ENCODE results near the gene RAE1. TPM values are rescaled to one million over a fixed set of nuclear protein-coding genes. Genes with fewer than 3 reads are reported as not detected.

RAE1 gene
- total and polyA plus RNA-seq, 4 experiments from 2014 or later = 30.9 to 43.9 (median 32.8) TPM

DNA sequence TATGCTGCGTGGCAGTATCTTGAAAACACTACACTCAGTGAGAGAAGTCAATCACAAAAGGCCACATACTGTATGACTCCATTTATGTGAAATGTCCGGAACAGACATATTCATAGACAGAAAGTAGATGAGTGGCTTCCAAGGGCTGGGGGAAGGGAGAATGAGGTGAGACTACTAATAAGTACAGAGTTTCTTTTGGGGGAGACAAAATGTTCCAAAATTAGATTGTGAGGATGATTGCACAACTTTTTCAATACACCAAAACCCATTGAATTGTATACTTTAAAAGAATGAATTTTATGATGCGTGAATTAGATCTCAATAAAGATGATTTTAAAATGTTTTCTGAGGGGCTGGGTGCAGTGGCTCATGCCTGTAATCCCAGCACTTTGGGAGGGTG is 30.7 kb upstream of the RAE1 start:
- intact Hi-C loops (cut with micrococcal nuclease) = no loop called here
- Histone ChIP-seq H3K36me3 (ENCODE audit: insufficient read depth, low read length) (no peaks in the 10 kb centered on the region), H3K27ac (ENCODE audit: low read depth, low read length) (no peak overlapping the region), H3K4me1 (ENCODE audit: insufficient read depth, low read length) (no peaks in the 10 kb centered on the region), H3K9me3 (ENCODE audit: control insufficient read depth in 1 of 2, low read length in 2 of 2) (no peaks in the 10 kb centered on the region), H3K27me3 (ENCODE audit: insufficient read depth, low read length) (peaks cover 5% of the 10 kb centered on the region), H3K4me3 (ENCODE audit: low read length in 2 of 2) (no peak overlapping the region)
- CTCF ChIA-PET (ENCODE audit: partially characterized antibody) = no interaction called here
- DNase-seq = no peak
- H3K27ac Mint-ChIP-seq = no peak overlapping the region
- POLR2A ChIA-PET (ENCODE audit: partially characterized antibody) = no interaction called here
- no peak overlapping the region for H3K4me3 Mint-ChIP-seq
- peaks cover 0 to 9% (median 7%) of the 10 kb centered on the region in 8 donors for H3K9me3 Mint-ChIP-seq
- peaks cover 40 to 48% of the 10 kb centered on the region in 2 donors for H3K27me3 Mint-ChIP-seq
- no peaks in the 10 kb centered on the region for H3K4me1 Mint-ChIP-seq
- H3K36me3 Mint-ChIP-seq = no peaks in the 10 kb centered on the region

DNA sequence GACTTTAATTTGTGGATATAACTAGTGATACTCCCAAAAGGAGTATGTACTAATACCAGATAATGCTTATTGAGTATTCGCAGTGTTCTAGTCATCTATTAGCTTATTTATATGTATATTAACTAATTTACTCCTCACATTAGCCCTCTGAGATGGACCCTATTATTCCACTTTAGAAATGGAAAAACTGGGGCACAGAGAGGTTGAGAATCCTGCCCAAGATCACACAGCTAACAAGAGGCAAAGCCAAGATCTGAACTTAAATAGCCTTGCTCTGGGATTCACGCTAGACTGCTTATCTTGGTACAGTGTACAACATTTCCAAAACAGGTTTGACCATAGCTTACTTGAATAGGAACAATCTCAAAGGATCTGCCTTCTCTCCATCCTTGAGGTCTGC is 29.9 kb upstream of the RAE1 start:
- Mint-ChIP-seq H3K4me1 (no peaks in the 10 kb centered on the region), H3K4me3 (no peak overlapping the region), H3K27me3 (peaks cover 40 to 45% of the 10 kb centered on the region in 2 donors), H3K36me3 (no peaks in the 10 kb centered on the region), H3K9me3 (peaks cover 0 to 9% (median 7%) of the 10 kb centered on the region in 8 donors), H3K27ac (no peak overlapping the region)
- POLR2A ChIA-PET (ENCODE audit: partially characterized antibody) = no interaction called here
- no peaks in the 10 kb centered on the region for H3K9me3 ChIP-seq (ENCODE audit: control insufficient read depth in 1 of 2, low read length in 2 of 2)
- H3K4me3 ChIP-seq (ENCODE audit: low read length in 2 of 2) = no peak overlapping the region
- H3K27me3 ChIP-seq (ENCODE audit: insufficient read depth, low read length) = peaks cover 5% of the 10 kb centered on the region
- CTCF ChIA-PET (ENCODE audit: partially characterized antibody) = no interaction called here
- H3K27ac ChIP-seq (ENCODE audit: low read depth, low read length) = no peak overlapping the region
- no peak for DNase-seq
- H3K36me3 ChIP-seq (ENCODE audit: insufficient read depth, low read length) = no peaks in the 10 kb centered on the region
- H3K4me1 ChIP-seq (ENCODE audit: insufficient read depth, low read length) = no peaks in the 10 kb centered on the region
- intact Hi-C loops (cut with micrococcal nuclease) = no loop called here

DNA sequence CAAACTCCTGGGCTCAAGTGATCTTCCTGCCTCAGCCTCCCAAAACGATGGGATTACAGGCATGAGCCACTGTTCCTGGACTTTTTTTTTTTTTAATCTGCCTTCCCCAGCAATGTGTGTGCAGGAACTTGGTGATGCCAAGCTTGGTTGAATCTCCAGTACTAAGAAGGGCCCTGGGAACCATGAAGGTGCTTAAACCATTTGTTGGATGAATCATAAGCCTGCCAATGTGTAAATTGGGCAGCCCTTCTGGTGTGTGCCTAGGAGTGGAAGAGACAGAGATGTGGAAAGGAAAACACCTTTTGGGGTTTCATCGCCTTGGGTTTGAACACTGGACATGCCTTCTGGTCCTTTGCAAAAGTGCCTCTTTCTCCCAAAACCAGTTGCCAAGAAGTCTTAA is 28.6 kb upstream of the RAE1 start:
- H3K27ac ChIP-seq (ENCODE audit: low read depth, low read length) = no peak overlapping the region
- CTCF ChIA-PET (ENCODE audit: partially characterized antibody) = no interaction called here
- no peak overlapping the region for H3K4me3 ChIP-seq (ENCODE audit: low read length in 2 of 2)
- Mint-ChIP-seq H3K27me3 (peaks cover 43 to 50% of the 10 kb centered on the region in 2 donors), H3K36me3 (no peaks in the 10 kb centered on the region), H3K4me1 (no peaks in the 10 kb centered on the region), H3K9me3 (peaks cover 0 to 9% (median 7%) of the 10 kb centered on the region in 8 donors), H3K27ac (no peak overlapping the region), H3K4me3 (no peak overlapping the region)
- POLR2A ChIA-PET (ENCODE audit: partially characterized antibody) = no interaction called here
- H3K36me3 ChIP-seq (ENCODE audit: insufficient read depth, low read length) = no peaks in the 10 kb centered on the region
- no peaks in the 10 kb centered on the region for H3K9me3 ChIP-seq (ENCODE audit: control insufficient read depth in 1 of 2, low read length in 2 of 2)
- no peak for DNase-seq
- no peaks in the 10 kb centered on the region for H3K4me1 ChIP-seq (ENCODE audit: insufficient read depth, low read length)
- peaks cover 5% of the 10 kb centered on the region for H3K27me3 ChIP-seq (ENCODE audit: insufficient read depth, low read length)
- intact Hi-C loops (cut with micrococcal nuclease) = no loop called here

DNA sequence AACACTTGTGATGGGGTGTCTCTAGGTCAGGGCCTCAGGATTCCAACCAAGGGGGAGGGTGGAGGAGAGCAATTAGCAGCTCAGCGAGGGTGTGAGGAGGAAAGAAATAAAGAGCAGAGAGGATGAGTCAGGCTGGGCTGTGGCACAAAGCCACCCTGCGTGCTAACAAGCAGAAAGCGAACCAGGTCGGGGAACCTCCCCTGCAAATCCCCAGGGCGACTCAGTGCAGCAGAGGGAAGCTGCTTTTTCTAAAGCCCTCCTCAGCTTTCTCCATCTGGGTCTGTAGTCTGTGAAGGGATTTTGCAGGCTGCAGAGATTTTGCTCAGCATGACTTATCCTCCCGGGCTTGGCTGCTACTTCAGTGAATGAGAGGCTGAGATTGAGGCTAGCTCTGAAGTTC is 28.0 kb upstream of the RAE1 start:
- Histone ChIP-seq H3K27me3 (ENCODE audit: insufficient read depth, low read length) (peaks cover 5% of the 10 kb centered on the region), H3K36me3 (ENCODE audit: insufficient read depth, low read length) (no peaks in the 10 kb centered on the region), H3K4me1 (ENCODE audit: insufficient read depth, low read length) (no peaks in the 10 kb centered on the region), H3K9me3 (ENCODE audit: control insufficient read depth in 1 of 2, low read length in 2 of 2) (no peaks in the 10 kb centered on the region), H3K27ac (ENCODE audit: low read depth, low read length) (no peak overlapping the region), H3K4me3 (ENCODE audit: low read length in 2 of 2) (no peak overlapping the region)
- Mint-ChIP-seq H3K36me3 (no peaks in the 10 kb centered on the region), H3K9me3 (peaks cover 0 to 9% (median 7%) of the 10 kb centered on the region in 8 donors), H3K4me1 (no peaks in the 10 kb centered on the region), H3K4me3 (no peak overlapping the region), H3K27me3 (peaks cover 42 to 49% of the 10 kb centered on the region in 2 donors), H3K27ac (peak overlapping the region in 1 of 7 donors; percentile 65)
- ChIA-PET CTCF (ENCODE audit: partially characterized antibody) (no interaction called here), POLR2A (ENCODE audit: partially characterized antibody) (no interaction called here)
- intact Hi-C loops (cut with micrococcal nuclease) = no loop called here
- no peak for DNase-seq

DNA sequence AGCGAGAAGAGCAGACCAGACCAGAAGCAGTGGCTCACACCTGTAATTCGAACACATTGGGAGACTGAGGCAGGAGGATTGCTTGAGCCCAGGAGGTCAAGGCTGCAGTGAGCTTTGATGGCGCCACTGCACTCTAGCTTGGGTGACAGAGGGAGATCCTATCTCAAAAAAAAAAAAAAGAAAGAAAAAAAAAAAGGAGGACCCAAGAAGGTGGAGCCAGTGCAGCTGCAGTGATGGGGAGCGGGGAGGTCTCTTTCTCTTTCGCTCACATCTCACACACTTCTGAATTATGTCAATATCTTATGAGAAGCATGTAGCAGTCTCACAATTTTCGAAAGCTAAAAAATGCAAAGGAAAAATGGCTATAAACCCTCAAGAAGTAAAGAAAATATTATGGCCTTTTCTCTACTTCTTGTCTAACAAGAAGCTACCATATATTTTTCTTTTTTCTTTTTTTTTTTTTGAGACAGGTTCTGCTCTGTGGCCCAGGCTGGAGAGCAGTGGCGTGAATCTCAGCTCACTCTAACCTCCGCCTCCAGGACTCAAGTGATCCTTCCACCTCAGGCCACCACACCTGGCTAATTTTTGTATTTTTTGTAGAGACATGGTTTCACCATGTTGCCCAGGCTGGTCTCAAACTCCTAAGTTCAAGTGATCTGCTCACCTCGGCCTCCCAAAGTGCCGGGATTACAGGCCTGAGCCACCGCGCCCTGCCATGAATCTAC is 25.3 kb upstream of the RAE1 start:
- no peaks in the 10 kb centered on the region for H3K9me3 ChIP-seq (ENCODE audit: control insufficient read depth in 1 of 2, low read length in 2 of 2)
- H3K4me3 ChIP-seq (ENCODE audit: low read length in 2 of 2) = no peak overlapping the region
- ChIA-PET POLR2A (ENCODE audit: partially characterized antibody) (no interaction called here), CTCF (ENCODE audit: partially characterized antibody) (no interaction called here)
- no peak overlapping the region for H3K27ac ChIP-seq (ENCODE audit: low read depth, low read length)
- no peak for DNase-seq
- peaks cover 5% of the 10 kb centered on the region for H3K27me3 ChIP-seq (ENCODE audit: insufficient read depth, low read length)
- Mint-ChIP-seq H3K36me3 (no peaks in the 10 kb centered on the region), H3K27me3 (peaks cover 30 to 40% of the 10 kb centered on the region in 2 donors), H3K4me1 (no peaks in the 10 kb centered on the region), H3K27ac (no peak overlapping the region), H3K4me3 (no peak overlapping the region), H3K9me3 (peaks cover 0 to 9% (median 7%) of the 10 kb centered on the region in 8 donors)
- intact Hi-C loops (cut with micrococcal nuclease) = no loop called here
- H3K4me1 ChIP-seq (ENCODE audit: insufficient read depth, low read length) = no peaks in the 10 kb centered on the region
- no peaks in the 10 kb centered on the region for H3K36me3 ChIP-seq (ENCODE audit: insufficient read depth, low read length)

DNA sequence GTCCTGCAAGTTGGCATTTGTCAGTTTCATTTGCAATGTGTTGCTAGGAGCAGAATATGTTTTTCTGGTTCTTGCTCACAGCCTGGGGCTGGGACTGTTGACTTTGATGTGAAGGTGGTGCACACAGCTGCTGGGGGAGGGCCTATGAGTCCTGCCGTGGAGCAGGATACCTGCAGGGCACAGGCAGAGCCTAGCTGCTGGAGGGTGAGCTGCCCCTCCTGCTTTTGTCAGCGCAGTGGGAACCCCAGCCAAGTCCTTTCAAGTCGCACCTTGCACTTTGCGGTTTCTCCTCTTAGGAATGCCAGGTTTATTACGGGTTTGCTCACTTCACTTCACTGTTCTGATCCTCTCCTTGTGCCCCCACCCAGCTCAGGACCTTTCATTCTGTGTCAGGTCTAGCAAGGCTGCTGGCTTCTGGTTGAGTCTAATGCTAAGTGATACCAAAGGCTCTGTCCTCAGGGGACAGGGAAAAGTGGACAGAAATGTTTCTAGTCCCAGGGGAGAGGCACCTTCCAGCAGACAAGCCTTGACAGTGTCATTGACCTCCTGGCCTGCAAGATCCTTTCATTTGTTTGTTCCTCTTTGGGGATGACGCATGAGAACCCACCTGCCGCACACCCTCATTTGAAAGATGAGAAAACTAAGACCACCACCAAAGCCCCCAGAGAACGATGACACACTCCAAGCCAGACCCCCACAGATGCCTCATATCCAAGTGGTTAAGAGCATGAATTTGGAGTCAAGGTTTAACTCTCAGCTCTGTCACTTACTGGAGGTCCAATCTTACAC is 24.2 kb upstream of the RAE1 start:
- Histone ChIP-seq H3K4me1 (ENCODE audit: insufficient read depth, low read length) (no peaks in the 10 kb centered on the region), H3K9me3 (ENCODE audit: control insufficient read depth in 1 of 2, low read length in 2 of 2) (no peaks in the 10 kb centered on the region), H3K27ac (ENCODE audit: low read depth, low read length) (no peak overlapping the region), H3K36me3 (ENCODE audit: insufficient read depth, low read length) (no peaks in the 10 kb centered on the region), H3K4me3 (ENCODE audit: low read length in 2 of 2) (no peak overlapping the region), H3K27me3 (ENCODE audit: insufficient read depth, low read length) (peaks cover 5% of the 10 kb centered on the region)
- Mint-ChIP-seq H3K9me3 (peaks cover 0 to 9% (median 7%) of the 10 kb centered on the region in 8 donors), H3K27me3 (peaks cover 27 to 41% of the 10 kb centered on the region in 2 donors), H3K27ac (no peak overlapping the region), H3K4me3 (no peak overlapping the region), H3K4me1 (no peaks in the 10 kb centered on the region), H3K36me3 (no peaks in the 10 kb centered on the region)
- intact Hi-C loops (cut with micrococcal nuclease) = no loop called here
- DNase-seq = no peak
- ChIA-PET CTCF (ENCODE audit: partially characterized antibody) (no interaction called here), POLR2A (ENCODE audit: partially characterized antibody) (no interaction called here)

DNA sequence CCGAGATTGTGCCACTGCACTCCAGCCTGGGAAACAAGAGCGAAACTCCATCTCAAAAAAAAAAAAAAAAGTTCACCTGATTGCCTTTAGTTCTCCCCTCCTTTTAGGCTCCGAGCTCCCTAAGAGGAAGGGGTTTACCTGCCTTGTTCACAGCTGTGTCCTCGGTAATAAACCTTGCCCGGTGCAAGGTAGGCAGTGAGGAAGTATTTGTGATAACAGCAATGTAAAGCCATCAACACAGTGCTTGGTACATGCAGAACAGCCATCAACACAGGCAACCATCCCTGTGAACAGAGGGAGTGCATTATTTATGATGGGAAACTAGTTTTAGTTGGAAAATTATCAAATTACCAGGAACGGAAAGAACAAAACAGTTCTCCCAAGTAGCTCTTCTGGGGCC is 23.2 kb upstream of the RAE1 start:
- Histone ChIP-seq H3K36me3 (ENCODE audit: insufficient read depth, low read length) (no peaks in the 10 kb centered on the region), H3K9me3 (ENCODE audit: control insufficient read depth in 1 of 2, low read length in 2 of 2) (no peaks in the 10 kb centered on the region), H3K4me3 (ENCODE audit: low read length in 2 of 2) (no peak overlapping the region), H3K4me1 (ENCODE audit: insufficient read depth, low read length) (no peaks in the 10 kb centered on the region), H3K27ac (ENCODE audit: low read depth, low read length) (no peak overlapping the region), H3K27me3 (ENCODE audit: insufficient read depth, low read length) (peaks cover 7% of the 10 kb centered on the region)
- intact Hi-C loops (cut with micrococcal nuclease) = no loop called here
- no peaks in the 10 kb centered on the region for H3K36me3 Mint-ChIP-seq
- H3K27me3 Mint-ChIP-seq = peaks cover 19 to 34% of the 10 kb centered on the region in 2 donors
- no peak overlapping the region for H3K27ac Mint-ChIP-seq
- CTCF ChIA-PET (ENCODE audit: partially characterized antibody) = no interaction called here
- DNase-seq = no peak
- H3K9me3 Mint-ChIP-seq = peaks cover 0 to 9% (median 6%) of the 10 kb centered on the region in 8 donors
- POLR2A ChIA-PET (ENCODE audit: partially characterized antibody) = no interaction called here
- H3K4me1 Mint-ChIP-seq = no peaks in the 10 kb centered on the region
- H3K4me3 Mint-ChIP-seq = no peak overlapping the region

Measured in CD4-positive, alpha-beta memory T cell (primary cell).